IMR-90 (cell line): Measurements from ENCODE around the gene ARMC9. TPM values are rescaled to one million over a fixed set of nuclear protein-coding genes. Genes with fewer than 3 reads are reported as not detected.

Source experiments
- ATAC-seq: fragments of 200-7000 bp; cut with Tn5 transposase; 2 replicates; pipeline ENCODE4 v1.9.1; 2020; ENCODE audit warnings: low read depth, mild to moderate bottlenecking, moderate library complexity
- BruUV-seq: library from RNA; stranded (reverse); fragments of 400-500 nt; replicated peaks from 2 replicates; lab custom pipeline; 2021; lab: Mats Ljungman, UMichigan
- CTCF ChIA-PET: fragments of 300-600 bp; formaldehyde crosslinking; extraction: SDS; loops from one replicate; lab custom pipeline; 2021; ENCODE audit warnings: antibody characterized with exemption; lab: Yijun Ruan, JAX
- POLR2A ChIA-PET: fragments of 300-600 bp; sonication (Branson Sonifier 250); formaldehyde crosslinking; loops from one replicate; lab custom pipeline; 2022; ENCODE audit warnings: antibody characterized with exemption; ENCODE audit not compliant: unreplicated experiment; lab: Charles Lee
- DNase-seq: peaks from one replicate; pipeline ENCODE4 v3.0.0; 2013
- H2AFZ ChIP-seq: replicated peaks from 2 replicates; pipeline ENCODE3; 2013; ENCODE audit warnings: low read length, mild to moderate bottlenecking; ENCODE audit not compliant: poor library complexity
- H2AK5ac ChIP-seq: 2 replicates; pipeline ENCODE4 v1.6.1; 2013; ENCODE audit warnings: low read depth, low read length, inconsistent platforms
- H2AK9ac ChIP-seq: replicated peaks from 2 replicates; pipeline ENCODE3; 2013; ENCODE audit warnings: mild to moderate bottlenecking, low read depth, low read length, moderate library complexity; ENCODE audit not compliant: poor library complexity
- H2BK120ac ChIP-seq: 2 replicates; pipeline ENCODE4 v1.6.1; 2013; ENCODE audit warnings: low read depth, low read length, inconsistent platforms
- H2BK15ac ChIP-seq: 3 replicates; pipeline ENCODE4 v1.6.1; 2013; ENCODE audit warnings: low read depth, low read length, inconsistent platforms
- H2BK20ac ChIP-seq: 2 replicates; pipeline ENCODE4 v1.6.1; 2013; ENCODE audit warnings: low read depth, mild to moderate bottlenecking, inconsistent platforms, low read length, moderate library complexity
- H2BK5ac ChIP-seq: 2 replicates; pipeline ENCODE4 v1.6.1; 2013; ENCODE audit warnings: mild to moderate bottlenecking, low read depth, low read length, inconsistent platforms; ENCODE audit not compliant: poor library complexity, severe bottlenecking
- H3K14ac ChIP-seq: replicated peaks from 2 replicates; pipeline ENCODE4 v1.6.1; 2013; ENCODE audit warnings: low read depth, low read length, inconsistent platforms
- H3K18ac ChIP-seq: 2 replicates; pipeline ENCODE4 v1.6.1; 2013; ENCODE audit warnings: low read depth, low read length, control low read depth
- H3K23ac ChIP-seq: 2 replicates; pipeline ENCODE4 v1.6.1; 2013; ENCODE audit warnings: low read depth, low read length, inconsistent platforms
- H3K27ac ChIP-seq: 2 replicates; pipeline ENCODE4 v1.5.1; 2013; ENCODE audit warnings: mild to moderate bottlenecking, control low read depth, low read length; ENCODE audit not compliant: insufficient read depth
- H3K27me3 ChIP-seq: 2 replicates; pipeline ENCODE4 v1.6.1; 2013; ENCODE audit warnings: low read length; ENCODE audit not compliant: control insufficient read depth, insufficient read depth
- H3K36me3 ChIP-seq: 2 replicates; pipeline ENCODE4 v1.6.1; 2013; ENCODE audit warnings: low read length, mixed read lengths; ENCODE audit not compliant: control insufficient read depth, insufficient read depth
- H3K4ac ChIP-seq: 2 replicates; pipeline ENCODE4 v1.6.1; 2013; ENCODE audit warnings: low read depth, low read length, inconsistent platforms
- H3K4me1 ChIP-seq: 2 replicates; pipeline ENCODE4 v1.6.1; 2013; ENCODE audit warnings: low read length, mixed read lengths; ENCODE audit not compliant: control insufficient read depth, insufficient read depth
- H3K4me2 ChIP-seq: 2 replicates; pipeline ENCODE4 v1.6.1; 2013; ENCODE audit warnings: low read depth, mild to moderate bottlenecking, control low read depth, low read length, moderate library complexity
- H3K4me3 ChIP-seq: 2 replicates; pipeline ENCODE4 v1.5.1; 2013; ENCODE audit warnings: low read depth, mild to moderate bottlenecking, control low read depth, low read length, moderate library complexity; ENCODE audit not compliant: insufficient read depth
- H3K56ac ChIP-seq: 2 replicates; pipeline ENCODE4 v1.6.1; 2013; ENCODE audit warnings: low read length, inconsistent platforms; ENCODE audit not compliant: insufficient read depth; ENCODE audit errors: extremely low read depth
- H3K79me1 ChIP-seq, 2 experiments: 2 replicates each; pipeline ENCODE4 v1.6.1; 2013; ENCODE audit warnings: low read length in 2 of 2, inconsistent platforms in 1 of 2, low read depth in 1 of 2
- H3K9ac ChIP-seq: 2 replicates; pipeline ENCODE4 v1.6.1; 2013; ENCODE audit warnings: low read depth, low read length, control low read depth
- H3K9me1 ChIP-seq: 2 replicates; pipeline ENCODE4 v1.6.1; 2013; ENCODE audit warnings: low read length, inconsistent platforms; ENCODE audit not compliant: insufficient read depth
- H3K9me3 ChIP-seq: 2 replicates; pipeline ENCODE4 v1.6.1; 2013; ENCODE audit warnings: low read length; ENCODE audit not compliant: control insufficient read depth, insufficient read depth
- H4K20me1 ChIP-seq: 2 replicates; pipeline ENCODE4 v1.6.1; 2013; ENCODE audit warnings: low read length, inconsistent platforms; ENCODE audit not compliant: insufficient read depth
- H4K5ac ChIP-seq: 2 replicates; pipeline ENCODE4 v1.6.1; 2013; ENCODE audit warnings: mild to moderate bottlenecking, low read depth, low read length, control low read depth
- H4K8ac ChIP-seq, 2 experiments: 2 replicates each; pipeline ENCODE4 v1.6.1; 2013; ENCODE audit warnings: low read depth in 2 of 2, low read length in 2 of 2, control low read depth in 1 of 2, inconsistent platforms in 1 of 2
- H4K91ac ChIP-seq: 2 replicates; pipeline ENCODE4 v1.6.1; 2013; ENCODE audit warnings: low read depth, low read length, inconsistent platforms; ENCODE audit not compliant: insufficient read depth
- BHLHE40 ChIP-seq: fragments of 150-350 bp; IDR thresholded peaks from 2 replicates; pipeline ENCODE4 v1.6.1; 2016; ENCODE audit warnings: mild to moderate bottlenecking, low read depth, low read length
- CEBPB ChIP-seq: IDR thresholded peaks from 2 replicates; pipeline ENCODE4 v1.6.1; 2012; ENCODE audit warnings: low read depth, low read length, improper control_type of control experiment
- CHD1 ChIP-seq: IDR thresholded peaks from 2 replicates; pipeline ENCODE4 v1.6.1; 2012; ENCODE audit warnings: low read depth, low read length, improper control_type of control experiment
- FOS ChIP-seq: fragments of 150-350 bp; IDR thresholded peaks from 2 replicates; pipeline ENCODE4 v1.6.1; 2016; ENCODE audit warnings: low read depth, low read length
- MAFK ChIP-seq: IDR thresholded peaks from 2 replicates; pipeline ENCODE4 v1.6.1; 2012; ENCODE audit warnings: low read depth, low read length, improper control_type of control experiment
- MXI1 ChIP-seq: IDR thresholded peaks from 2 replicates; pipeline ENCODE4 v1.6.1; 2012; ENCODE audit warnings: low read depth, mild to moderate bottlenecking, low read length, moderate library complexity, borderline replicate concordance
- NFE2L2 ChIP-seq: fragments of 150-350 bp; IDR thresholded peaks from 2 replicates; pipeline ENCODE4 v1.6.1; 2016; ENCODE audit warnings: low read depth, mild to moderate bottlenecking, low read length
- POLR2A ChIP-seq: IDR thresholded peaks from 2 replicates; pipeline ENCODE4 v1.6.1; 2012; ENCODE audit warnings: mild to moderate bottlenecking, low read depth, low read length
- RAD21 ChIP-seq: IDR thresholded peaks from 2 replicates; pipeline ENCODE4 v1.6.1; 2012; ENCODE audit warnings: low read length, improper control_type of control experiment
- RCOR1 ChIP-seq: IDR thresholded peaks from 2 replicates; pipeline ENCODE4 v1.6.1; 2012; ENCODE audit warnings: mild to moderate bottlenecking, low read length, improper control_type of control experiment; ENCODE audit not compliant: insufficient replicate concordance
- SMC3 ChIP-seq: fragments of 150-350 bp; IDR thresholded peaks from 2 replicates; pipeline ENCODE4 v1.6.1; 2016; ENCODE audit warnings: low read depth, mild to moderate bottlenecking, antibody characterized with exemption, low read length, moderate library complexity
- USF2 ChIP-seq: fragments of 150-350 bp; IDR thresholded peaks from 2 replicates; pipeline ENCODE4 v1.6.1; 2017; ENCODE audit warnings: mild to moderate bottlenecking, antibody characterized with exemption, low read length, low read depth
- WGBS, 2 experiments: methylation state at CpG; one replicate each; pipeline versions ENCODE4 v1.1.5 to v1.1.7; 2013; ENCODE audit warnings: missing lambda C conversion rate in 2 of 2; ENCODE audit not compliant: insufficient read length in 1 of 2; ENCODE audit errors: extremely low coverage in 2 of 2; 5-methylcytosine and 5-hydroxymethylcytosine counted together
- dilution Hi-C: fragments of 300-500 bp; cut with HindIII; formaldehyde crosslinking; loops from one replicate; pipeline ENCODE4 v1.14.3; 2018; ENCODE audit warnings: low sequenced_read_pairs; ENCODE audit not compliant: unreplicated experiment
- in situ Hi-C: fragments of 300-500 bp; cut with MboI; formaldehyde crosslinking; loops from 3 replicates; pipeline ENCODE4 v1.14.3; 2019; ENCODE audit warnings: low sequenced_read_pairs, inconsistent platforms, mixed read lengths
- intact Hi-C: fragments of 100-400 bp; cut with micrococcal nuclease; formaldehyde crosslinking; loops from 2 replicates; pipeline ENCODE4 v1.10.0; 2022
- polyA plus RNA-seq, 3 experiments: library from polyadenylated mRNA; depleted of rRNA; stranded (reverse); fragments of >200 nt; gene quantifications; 2 replicates each; pipeline ENCODE4 v1.2.3, GENCODE V29; 2012; ENCODE audit warnings: low replicate concordance in 1 of 3
- total RNA-seq: library from RNA; depleted of rRNA; stranded (reverse); fragments of >200 nt; gene quantifications from 2 replicates; pipeline ENCODE4 v1.2.3, GENCODE V29; 2012

The ARMC9 gene
- total and polyA plus RNA-seq, 2 of the 4 experiments (the other 2 are of a cell fraction): 36.0 to 46.6 TPM

GRCh38 chr2:231321556-231322334 is 123.3 kb downstream of the ARMC9 start:
- ChIA-PET CTCF (no interaction called here), POLR2A (no interaction called here)
- H3K79me1 ChIP-seq: no peaks in the 10 kb centered on the region; a peak in 1 of 4 replicates
- H3K9me1 ChIP-seq: peaks cover 12% of the 10 kb centered on the region
- no peaks in the 10 kb centered on the region for H3K27me3 ChIP-seq
- H4K91ac ChIP-seq: no peak overlapping the region
- no peak overlapping the region for H3K14ac ChIP-seq
- H2BK120ac ChIP-seq: no peak overlapping the region
- H2BK15ac ChIP-seq: no peak overlapping the region
- TF ChIP-seq RCOR1: no peak
- no peak for TF ChIP-seq CHD1
- TF ChIP-seq POLR2A: no peak
- TF ChIP-seq NFE2L2: no peak
- TF ChIP-seq MXI1: no peak
- TF ChIP-seq BHLHE40: no peak
- TF ChIP-seq MAFK: no peak
- no peak for TF ChIP-seq CEBPB
- no peak for TF ChIP-seq USF2
- TF ChIP-seq RAD21: no peak
- TF ChIP-seq FOS: no peak
- TF ChIP-seq SMC3: no peak
- H3K9ac ChIP-seq: no peak overlapping the region
- no peak overlapping the region for H2BK20ac ChIP-seq
- BruUV-seq: no TSS peak
- no peak for ATAC-seq
- no peak overlapping the region for H2AK9ac ChIP-seq
- H3K4me1 ChIP-seq: no peaks in the 10 kb centered on the region
- H3K4me3 ChIP-seq: no peak overlapping the region
- in situ Hi-C loops: no loop called here
- H4K5ac ChIP-seq: no peak overlapping the region
- H4K20me1 ChIP-seq: no peaks in the 10 kb centered on the region
- no peak overlapping the region for H3K56ac ChIP-seq
- no peaks in the 10 kb centered on the region for H3K9me3 ChIP-seq
- no peak overlapping the region for H4K8ac ChIP-seq
- intact Hi-C loops: no loop called here
- DNase-seq: no peak
- H2BK5ac ChIP-seq: no peak overlapping the region
- H2AFZ ChIP-seq: no peak overlapping the region
- H3K4me2 ChIP-seq: no peak overlapping the region
- no peak overlapping the region for H3K4ac ChIP-seq
- peaks cover 9% of the 10 kb centered on the region for H3K36me3 ChIP-seq
- WGBS, 2 experiments: 77% methylated on average over 6 of the region's 22 CpGs; no CpG with 5 or more reads in 1 of the 2 experiments
- dilution Hi-C loops: no loop called here
- H3K18ac ChIP-seq: no peak overlapping the region
- no peak overlapping the region for H2AK5ac ChIP-seq
- H3K23ac ChIP-seq: no peak overlapping the region
- no peak overlapping the region for H3K27ac ChIP-seq
